A673 (cell line): ENCODE data around the gene SRSF4.

Experiments
- CTCF ChIP-seq: fragments of 300-800, 200-600 bp; sonication (generic); conservative IDR thresholded peaks from 2 replicates; pipeline ENCODE4 v1.5.1; 2017; ENCODE audit warnings: low read depth, mild to moderate bottlenecking, antibody characterized with exemption, low read length, moderate library complexity, mixed read lengths
- EZH2 ChIP-seq: fragments of 200-600 bp; sonication (generic); IDR thresholded peaks from 2 replicates; pipeline ENCODE4 v1.6.1; 2017; ENCODE audit warnings: borderline replicate concordance, low read depth, mild to moderate bottlenecking, mixed read lengths, antibody characterized with exemption, low read length; ENCODE audit not compliant: poor library complexity, severe bottlenecking

GRCh38 chr1:29120367-29120766 is 61.3 kb downstream of the SRSF4 start:
- TF ChIP-seq CTCF: no peak
- TF ChIP-seq EZH2: no peak
